ENCODE results near the gene GRID1.

GRID1 gene

GRCh38 chr10:86295791-86296190, 70.8 kb downstream of the GRID1 start:
- Mint-ChIP-seq H3K9me3 (no peaks in the 10 kb centered on the region), H3K4me3 (no peak overlapping the region)

GRCh38 chr10:86295351-86295750, 71.2 kb downstream of the GRID1 start:
- peaks cover 20% of the 10 kb centered on the region for H3K27me3 Mint-ChIP-seq
- no peaks in the 10 kb centered on the region for H3K9me3 Mint-ChIP-seq
- no peak for ATAC-seq
- H3K27ac Mint-ChIP-seq: no peak overlapping the region
- no peaks in the 10 kb centered on the region for H3K36me3 Mint-ChIP-seq
- H3K4me1 Mint-ChIP-seq: no peaks in the 10 kb centered on the region
- H3K4me3 Mint-ChIP-seq: no peak overlapping the region

More at GRCh38 chr10:86295791-86296190, 70.8 kb downstream of the GRID1 start:
- H3K27me3 Mint-ChIP-seq: peaks cover 24% of the 10 kb centered on the region
- H3K27ac Mint-ChIP-seq: no peak overlapping the region
- ATAC-seq: no peak
- no peaks in the 10 kb centered on the region for H3K4me1 Mint-ChIP-seq
- H3K36me3 Mint-ChIP-seq: no peaks in the 10 kb centered on the region

- ATAC-seq: no peak
- Mint-ChIP-seq H3K9me3 (no peaks in the 10 kb centered on the region), H3K4me3 (no peak overlapping the region), H3K27ac (no peak overlapping the region), H3K36me3 (no peaks in the 10 kb centered on the region), H3K4me1 (no peaks in the 10 kb centered on the region), H3K27me3 (peaks cover 21% of the 10 kb centered on the region)
Measured at GRCh38 chr10:86294346-86295265, 72.0 kb downstream of the GRID1 start.

GRCh38 chr10:86293396-86293791, 73.2 kb downstream of the GRID1 start:
- Mint-ChIP-seq H3K27ac (no peak overlapping the region), H3K4me1 (no peaks in the 10 kb centered on the region), H3K9me3 (no peaks in the 10 kb centered on the region), H3K27me3 (peaks cover 33% of the 10 kb centered on the region), H3K36me3 (no peaks in the 10 kb centered on the region), H3K4me3 (no peak overlapping the region)
- no peak for ATAC-seq

GRCh38 chr10:86292462-86293395, 73.9 kb downstream of the GRID1 start:
- Mint-ChIP-seq H3K27ac (no peak overlapping the region), H3K36me3 (no peaks in the 10 kb centered on the region), H3K27me3 (peaks cover 33% of the 10 kb centered on the region), H3K4me3 (no peak overlapping the region), H3K9me3 (no peaks in the 10 kb centered on the region), H3K4me1 (no peaks in the 10 kb centered on the region)
- peak; percentile 2 for ATAC-seq

GRCh38 chr10:86291616-86292340, 74.8 kb downstream of the GRID1 start:
- no peak overlapping the region for H3K27ac Mint-ChIP-seq

GRCh38 chr10:86290933-86291615, 75.5 kb downstream of the GRID1 start:
- Mint-ChIP-seq H3K27me3 (peaks cover 33% of the 10 kb centered on the region), H3K36me3 (no peaks in the 10 kb centered on the region), H3K27ac (no peak overlapping the region), H3K9me3 (no peaks in the 10 kb centered on the region), H3K4me3 (no peak overlapping the region), H3K4me1 (no peaks in the 10 kb centered on the region)
- ATAC-seq: no peak

More at GRCh38 chr10:86291616-86292340, 74.8 kb downstream of the GRID1 start:
- ATAC-seq: no peak
- Mint-ChIP-seq H3K4me3 (no peak overlapping the region), H3K9me3 (no peaks in the 10 kb centered on the region), H3K4me1 (no peaks in the 10 kb centered on the region), H3K27me3 (peaks cover 33% of the 10 kb centered on the region), H3K36me3 (no peaks in the 10 kb centered on the region)

- H3K27me3 Mint-ChIP-seq: peaks cover 22% of the 10 kb centered on the region
- H3K27ac Mint-ChIP-seq: no peak overlapping the region
- H3K36me3 Mint-ChIP-seq: no peaks in the 10 kb centered on the region
- ATAC-seq: no peak
- no peak overlapping the region for H3K4me3 Mint-ChIP-seq
- no peaks in the 10 kb centered on the region for H3K4me1 Mint-ChIP-seq
- no peaks in the 10 kb centered on the region for H3K9me3 Mint-ChIP-seq
Measured at GRCh38 chr10:86289577-86289868, 77.1 kb downstream of the GRID1 start.

- no peak overlapping the region for H3K27ac Mint-ChIP-seq
- H3K27me3 Mint-ChIP-seq: peaks cover 22% of the 10 kb centered on the region
- H3K4me1 Mint-ChIP-seq: no peaks in the 10 kb centered on the region
- H3K36me3 Mint-ChIP-seq: no peaks in the 10 kb centered on the region
- ATAC-seq: no peak
- no peak overlapping the region for H3K4me3 Mint-ChIP-seq
- peaks cover 3% of the 10 kb centered on the region for H3K9me3 Mint-ChIP-seq
Measured at GRCh38 chr10:86288695-86289576, 77.7 kb downstream of the GRID1 start.

- no peaks in the 10 kb centered on the region for H3K4me1 Mint-ChIP-seq
- H3K9me3 Mint-ChIP-seq: peaks cover 8% of the 10 kb centered on the region
- peaks cover 29% of the 10 kb centered on the region for H3K27me3 Mint-ChIP-seq
- H3K36me3 Mint-ChIP-seq: no peaks in the 10 kb centered on the region
- H3K27ac Mint-ChIP-seq: no peak overlapping the region
- no peak overlapping the region for H3K4me3 Mint-ChIP-seq
- ATAC-seq: peak; percentile 4
Measured at GRCh38 chr10:86287966-86288579, 78.5 kb downstream of the GRID1 start.

GRCh38 chr10:86287110-86287793, 79.3 kb downstream of the GRID1 start:
- Mint-ChIP-seq H3K4me3 (no peak overlapping the region), H3K36me3 (no peaks in the 10 kb centered on the region), H3K9me3 (peaks cover 8% of the 10 kb centered on the region), H3K4me1 (no peaks in the 10 kb centered on the region), H3K27me3 (peaks cover 35% of the 10 kb centered on the region), H3K27ac (no peak overlapping the region)
- ATAC-seq: peak; percentile 37

GRCh38 chr10:86286236-86287109, 80.1 kb downstream of the GRID1 start:
- Mint-ChIP-seq H3K4me1 (no peaks in the 10 kb centered on the region), H3K9me3 (peaks cover 8% of the 10 kb centered on the region), H3K36me3 (no peaks in the 10 kb centered on the region), H3K27me3 (peaks cover 35% of the 10 kb centered on the region), H3K27ac (no peak overlapping the region), H3K4me3 (no peak overlapping the region)
- peak; percentile 4 for ATAC-seq
